Spleen (tissue), 7 donors: Measurements from ENCODE around the gene TENM3.

Experiments
- CTCF ChIP-seq, 11 experiments: fragments of 200-600 bp in 7 of 11; fragments of 450-650 bp in 4 of 11; sonication (generic) in 4 of 11; IDR thresholded peaks in 8 of 11; conservative IDR thresholded peaks in 3 of 11; 1 replicate in 7 of 11; 2 replicates in 4 of 11; pipeline versions ENCODE4 v1.4.0 to v1.8.0; 2016 to 2021; ENCODE audit warnings: antibody characterized with exemption in 11 of 11, inconsistent platforms in 4 of 11, mild to moderate bottlenecking in 1 of 11
- POLR2A ChIP-seq, 3 donors: fragments of 450-650 bp; IDR thresholded peaks; one replicate each; pipeline ENCODE4 v1.5.1; 2017; ENCODE audit warnings: antibody characterized with exemption in 3 of 3, mild to moderate bottlenecking in 1 of 3
- POLR2AphosphoS5 ChIP-seq, 3 donors: sonication (generic); formaldehyde crosslinking; IDR thresholded peaks; one replicate each; pipeline ENCODE4 v1.5.1; 2017; ENCODE audit warnings: antibody characterized with exemption in 3 of 3
- donor health status: DM: no; HTN: no; CAD: no; lungs with moderate emphysema.
- donor health status: DM: no; HTN: no; CAD: no.
- donor health status: DM: no; HTN: no; CAD: no.

- TF ChIP-seq CTCF (IDR thresholded peaks at IDR 0.05 in 8 of 11, conservative IDR thresholded peaks at IDR 0.05 in 3 of 11) (no peak), POLR2A (IDR thresholded peaks at IDR 0.05) (no peak), POLR2AphosphoS5 (IDR thresholded peaks at IDR 0.05) (no peak)
Observed at GRCh38 chr4:182649698-182650477, 406.7 kb downstream of the TENM3 start.
